HG03457 (cell line): ENCODE data around the gene OPCML.

Experiments
- ATAC-seq: cut with Tn5 transposase; IDR thresholded peaks from one replicate; pipeline ENCODE4 v1.9.1; 2021; ENCODE audit warnings: moderate number of reproducible peaks; ENCODE audit not compliant: unreplicated experiment

OPCML gene

DNA sequence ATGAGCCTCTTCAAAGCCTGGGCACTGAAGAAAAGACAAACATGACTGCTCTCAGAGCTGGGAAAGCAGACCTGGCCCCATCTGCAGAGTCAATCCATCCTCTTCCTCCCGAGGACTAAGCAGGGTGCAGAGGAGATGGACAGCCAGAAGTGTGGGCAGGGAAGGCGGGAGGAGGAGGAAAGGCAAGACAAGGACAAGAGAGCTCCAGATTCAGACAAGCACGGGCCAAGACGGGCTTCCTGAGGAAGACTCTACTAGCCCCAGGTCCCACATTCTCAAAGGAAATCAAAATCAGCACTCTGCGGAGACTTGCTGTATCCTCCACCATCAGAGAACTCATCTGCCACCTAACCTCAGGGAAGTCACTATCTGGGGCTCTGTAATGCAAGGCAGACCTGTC lies 28.5 kb downstream of the OPCML start:
- ATAC-seq, result no peak

GRCh38 chr11:133503236-133503635 lies 29.1 kb downstream of the OPCML start:
- no peak for ATAC-seq

DNA sequence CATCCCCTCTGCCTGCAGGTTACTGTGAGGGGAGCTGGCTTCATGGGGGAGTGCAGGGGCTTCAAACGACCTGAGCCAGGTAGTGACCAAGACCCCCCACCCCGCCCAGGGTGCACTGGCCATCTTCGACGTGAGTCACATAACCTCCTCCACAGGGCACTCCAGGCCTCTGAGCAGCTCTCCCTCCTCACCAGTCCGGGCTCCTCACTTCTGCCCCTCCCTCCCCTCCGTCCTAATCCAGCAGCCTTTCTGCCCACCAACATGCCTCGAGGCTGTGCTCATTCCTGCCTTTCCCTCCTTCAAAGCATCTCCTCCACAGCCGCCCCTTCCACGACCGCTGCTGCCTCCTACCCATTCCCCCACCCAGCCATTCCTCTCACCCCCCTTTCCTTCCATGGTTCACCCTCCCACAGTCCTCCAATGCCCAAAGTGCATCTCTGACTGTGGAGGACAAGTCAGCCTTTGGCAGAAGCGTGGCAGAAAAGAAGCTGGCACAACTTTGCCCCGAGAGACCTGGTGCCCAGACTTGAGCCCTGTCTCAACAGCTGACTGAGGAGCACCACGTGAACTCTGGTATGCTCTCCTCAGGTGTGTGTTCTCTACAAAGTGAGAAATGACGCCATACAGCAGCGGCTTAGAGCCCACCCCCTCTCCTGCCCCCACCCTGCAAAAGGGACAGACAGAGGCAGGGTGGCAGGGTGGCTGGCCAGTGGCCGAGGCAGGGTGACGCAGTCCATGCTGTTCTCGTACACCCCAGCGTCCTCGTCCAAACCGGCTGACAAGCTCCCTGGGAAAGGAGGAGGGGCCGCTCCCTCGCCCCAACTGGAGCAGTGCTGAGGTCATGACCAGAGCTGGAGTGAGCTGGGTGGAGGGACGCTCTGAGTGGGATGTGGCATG lies 30.4 kb downstream of the OPCML start:
- ATAC-seq, result no peak

DNA sequence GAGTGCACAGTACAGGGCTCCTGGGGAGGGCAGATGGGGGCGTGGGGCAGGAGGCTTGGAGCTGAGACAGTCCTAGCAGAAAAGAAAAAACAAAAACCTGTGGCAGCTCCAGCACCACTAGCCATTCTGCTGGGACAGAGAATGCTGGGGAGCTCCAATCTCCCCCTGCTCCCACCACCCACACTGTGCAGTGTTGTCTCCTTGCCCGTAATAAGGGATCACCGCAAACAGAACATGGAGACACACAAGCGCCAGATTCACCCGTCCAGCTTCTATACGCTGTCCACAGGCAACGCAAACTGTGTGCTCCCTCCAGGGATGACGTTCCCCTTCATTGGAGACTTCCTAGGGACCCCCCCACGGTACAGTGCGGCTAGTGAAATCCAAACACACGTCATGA lies 31.4 kb downstream of the OPCML start:
- no peak for ATAC-seq

GRCh38 chr11:133500435-133500834 lies 31.9 kb downstream of the OPCML start:
- ATAC-seq, result no peak

DNA sequence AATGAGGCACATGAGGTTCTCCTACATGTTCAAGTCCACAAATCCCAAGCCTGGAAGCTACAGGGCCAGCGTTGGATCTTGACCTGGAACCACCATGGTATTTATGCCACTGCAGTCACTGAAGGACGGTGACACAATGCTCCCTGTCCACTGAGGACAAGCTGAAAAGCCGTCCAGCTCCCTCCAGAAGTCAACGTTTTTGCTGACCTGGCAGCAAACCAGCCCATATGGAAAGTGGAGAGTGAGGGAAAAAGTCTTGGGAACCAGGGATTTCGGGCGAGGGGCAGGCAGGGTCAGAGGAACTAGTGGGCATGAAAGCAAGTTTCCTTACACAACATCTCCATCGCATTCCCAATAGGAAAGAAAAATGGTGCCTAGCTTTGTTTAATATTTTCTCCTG lies 33.3 kb downstream of the OPCML start:
- no peak for ATAC-seq

- ATAC-seq, result no peak
Observed at GRCh38 chr11:133497477-133498140, 34.7 kb downstream of the OPCML start.

DNA sequence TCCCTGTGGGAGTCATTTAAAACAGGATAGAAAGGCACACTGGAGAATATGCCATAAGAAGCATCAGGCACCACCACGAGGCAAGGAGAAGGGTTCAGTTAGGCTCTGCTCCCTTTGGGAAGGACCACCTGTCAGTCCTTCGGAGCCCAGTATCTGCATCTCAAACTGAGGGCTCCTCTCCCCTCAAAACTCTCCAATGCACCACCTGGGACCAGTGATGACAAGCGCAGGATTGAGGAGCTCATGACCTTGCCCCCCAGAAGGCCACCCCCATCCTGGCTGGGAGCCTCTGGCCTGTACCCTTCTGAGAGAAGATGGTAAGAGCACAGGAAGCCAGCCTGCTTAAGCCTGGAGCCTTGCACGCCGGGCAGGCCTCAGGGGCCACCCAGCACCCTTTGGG lies 39.4 kb downstream of the OPCML start:
- no peak for ATAC-seq

- ATAC-seq, result no peak
Observed at GRCh38 chr11:133491680-133492383, 40.5 kb downstream of the OPCML start.

- ATAC-seq, result no peak
Observed at GRCh38 chr11:133480722-133481121, 51.6 kb downstream of the OPCML start.

DNA sequence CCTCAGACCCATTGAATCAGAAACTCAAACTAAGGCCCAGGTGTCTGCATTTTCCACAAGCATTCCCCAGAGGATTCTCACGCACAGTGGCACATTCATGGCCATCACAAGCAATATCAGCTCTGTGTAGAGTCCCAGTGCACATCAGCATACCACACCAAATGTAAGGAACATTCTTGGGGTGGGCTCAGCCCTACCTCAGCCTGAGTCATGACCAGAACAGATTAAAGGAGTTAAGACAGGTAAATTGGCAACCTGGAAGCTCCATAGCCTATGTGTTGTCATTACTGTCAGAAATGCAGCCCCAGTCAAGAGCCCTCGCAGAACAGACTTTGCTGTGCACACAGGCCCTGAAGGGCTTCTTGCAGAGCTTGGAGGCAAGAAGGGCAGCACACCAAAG lies 53.1 kb downstream of the OPCML start:
- no peak for ATAC-seq

- ATAC-seq, result no peak
Observed at GRCh38 chr11:133477251-133477625, 55.1 kb downstream of the OPCML start.

GRCh38 chr11:133476570-133477250 lies 55.6 kb downstream of the OPCML start:
- ATAC-seq, result no peak

GRCh38 chr11:133474461-133474860 lies 57.8 kb downstream of the OPCML start:
- ATAC-seq, result no peak

GRCh38 chr11:133467686-133468085 lies 64.6 kb downstream of the OPCML start:
- ATAC-seq, result no peak

GRCh38 chr11:133443206-133443747 lies 89.0 kb downstream of the OPCML start:
- ATAC-seq, result no peak

DNA sequence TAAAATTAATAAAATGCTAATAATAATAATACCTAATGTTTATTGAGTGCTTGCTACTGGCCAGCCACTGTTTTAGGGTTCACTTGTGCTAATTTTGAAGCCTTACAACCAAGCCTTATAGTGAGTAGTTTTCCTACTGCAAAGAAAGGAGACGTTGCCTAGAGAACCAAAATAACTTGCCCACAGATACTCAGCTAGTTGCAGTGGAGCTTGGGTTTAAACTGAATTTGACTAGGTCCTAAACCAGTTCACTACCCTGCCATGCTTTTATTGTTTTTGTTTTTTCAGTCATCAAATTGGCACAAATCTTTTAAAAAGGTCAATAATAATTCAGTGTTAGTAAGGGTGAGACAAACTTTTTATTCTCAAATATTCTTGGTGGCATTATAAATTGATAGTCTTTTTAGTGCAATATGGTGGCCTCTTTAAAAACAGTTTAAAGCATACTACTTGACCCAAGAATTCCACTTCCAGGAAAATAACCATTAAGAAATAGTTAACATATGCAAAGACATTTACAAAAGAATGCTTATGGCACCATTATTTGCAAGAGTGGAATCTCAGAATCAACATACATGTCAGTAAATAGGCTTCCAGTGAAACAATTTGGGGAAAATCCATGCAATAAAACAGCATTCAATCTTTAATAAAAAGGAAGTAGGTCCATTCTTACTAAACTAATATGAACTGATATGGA lies 90.2 kb downstream of the OPCML start:
- no peak for ATAC-seq

GRCh38 chr11:133425992-133426391 lies 106.3 kb downstream of the OPCML start:
- ATAC-seq, result no peak

DNA sequence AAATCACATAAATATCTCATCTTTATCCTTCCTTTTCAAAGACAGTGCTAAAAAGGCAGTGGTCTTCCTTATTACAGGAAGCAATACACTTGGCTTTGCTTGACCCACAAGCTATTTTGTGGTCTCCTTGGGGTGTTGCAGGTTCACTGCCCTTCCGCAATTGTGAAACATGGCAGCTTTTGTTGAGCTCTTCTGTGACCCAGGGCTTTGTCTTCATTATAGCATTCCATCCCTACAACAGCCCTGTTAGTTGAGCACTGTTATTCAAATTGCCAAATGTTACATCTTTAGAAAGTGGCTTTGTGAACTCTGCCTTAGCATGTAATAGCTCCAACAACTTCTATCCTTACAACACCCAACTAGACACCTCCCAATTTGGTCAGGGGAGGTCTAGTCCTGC lies 107.1 kb downstream of the OPCML start:
- no peak for ATAC-seq

- ATAC-seq, result no peak
Observed at GRCh38 chr11:133418218-133418617, 114.1 kb downstream of the OPCML start.
